HepG2 (cell line): ENCODE measurements around the gene TM4SF5. TPM values are rescaled to one million over a fixed set of nuclear protein-coding genes. Genes with fewer than 3 reads are reported as not detected.
A peak's percentile ranks its signal among the peaks of the same experiment; 100 is the strongest.

ENCODE experiments used
- JARID2 ChIP-seq: sonication (generic); formaldehyde crosslinking; IDR thresholded peaks from 2 replicates; pipeline ENCODE4 v1.8.1; 2023; ENCODE audit warnings: missing genetic modification reagents, inconsistent platforms; ENCODE audit not compliant: insufficient replicate concordance
- PAWR ChIP-seq: sonication (generic); formaldehyde crosslinking; IDR thresholded peaks from 2 replicates; pipeline ENCODE4 v1.4.0; 2020; ENCODE audit warnings: missing genetic modification reagents, mild to moderate bottlenecking, borderline replicate concordance
- POLR2AphosphoS2 ChIP-seq: IDR thresholded peaks from 2 replicates; pipeline ENCODE4 v1.6.1; 2011; ENCODE audit warnings: low read depth, low read length, improper control_type of control experiment
- RARG ChIP-seq: sonication (generic); formaldehyde crosslinking; IDR thresholded peaks from 2 replicates; pipeline ENCODE4 v1.4.0; 2020; ENCODE audit warnings: low read depth, mild to moderate bottlenecking, missing genetic modification reagents
- RBAK ChIP-seq: sonication (generic); formaldehyde crosslinking; IDR thresholded peaks from 2 replicates; pipeline ENCODE4 v1.5.1; 2020; ENCODE audit warnings: mild to moderate bottlenecking, missing genetic modification reagents
- RFX3 ChIP-seq: IDR thresholded peaks from 2 replicates; pipeline ENCODE4 v1.6.1; 2016; ENCODE audit warnings: missing biosample characterization, missing genetic modification reagents
- YEATS2 ChIP-seq: sonication (generic); formaldehyde crosslinking; IDR thresholded peaks from 2 replicates; pipeline ENCODE4 v1.4.0; 2020; ENCODE audit warnings: missing genetic modification reagents, borderline replicate concordance
- ZFP1 ChIP-seq: IDR thresholded peaks from 2 replicates; pipeline ENCODE4 v1.6.1; 2016
- ZNF614 ChIP-seq: IDR thresholded peaks from 2 replicates; pipeline ENCODE4 v1.6.1; 2018; ENCODE audit warnings: missing biosample characterization, missing genetic modification reagents, inconsistent platforms, borderline replicate concordance
- ZNF839 ChIP-seq: sonication (generic); formaldehyde crosslinking; IDR thresholded peaks from 2 replicates; pipeline ENCODE4 v1.4.0; 2020; ENCODE audit warnings: missing genetic modification reagents, mild to moderate bottlenecking, borderline replicate concordance
- ZNF883 ChIP-seq: sonication (generic); formaldehyde crosslinking; IDR thresholded peaks from 2 replicates; pipeline ENCODE4 v1.5.1; 2020; ENCODE audit warnings: mild to moderate bottlenecking, missing genetic modification reagents; ENCODE audit errors: not compliant biosample characterization
- polyA plus RNA-seq, 8 experiments: library from polyadenylated mRNA; depleted of rRNA in 3 of 8; stranded (reverse) in 7 of 8; unstranded in 1 of 8; fragments of >200 nt; fragmentation: Illumina TruSeq in 4 of 8; extraction: Trizol in 4 of 8; gene quantifications; 2 replicates each; pipeline versions ENCODE4 v1.2.1 to v1.2.3, GENCODE V29; 2011 to 2016; ENCODE audit warnings: low read depth in 4 of 8, missing spikeins in 1 of 8, mixed read lengths in 1 of 8; ENCODE audit not compliant: insufficient read depth in 1 of 8
- total RNA-seq, 5 experiments: library from RNA; depleted of rRNA; stranded (reverse); fragments of >200 nt; fragmentation: Illumina TruSeq; extraction: Trizol; gene quantifications; 2 replicates each; pipeline ENCODE4 v1.2.3, GENCODE V29; 2016; ENCODE audit warnings: low read depth in 1 of 5
- TF ChIP-seq, protein P1 (sequence below): sonication (generic); formaldehyde crosslinking; IDR thresholded peaks from 2 replicates; pipeline ENCODE4 v1.8.0; 2023; ENCODE audit warnings: mild to moderate bottlenecking, missing genetic modification reagents
- TF ChIP-seq, protein P2 (sequence below): IDR thresholded peaks from 2 replicates; pipeline ENCODE4 v1.6.1; 2016
- TF ChIP-seq, protein P3 (sequence below): sonication (generic); formaldehyde crosslinking; IDR thresholded peaks from 2 replicates; pipeline ENCODE4 v1.4.0; 2020; ENCODE audit warnings: missing genetic modification reagents
- TF ChIP-seq, protein P4 (sequence below): sonication (generic); IDR thresholded peaks from 2 replicates; pipeline ENCODE4 v1.6.1; 2016; ENCODE audit warnings: low read depth, borderline replicate concordance
- TF ChIP-seq, protein P5 (sequence below): sonication (generic); formaldehyde crosslinking; IDR thresholded peaks from 2 replicates; pipeline ENCODE4 v1.4.0; 2020; ENCODE audit warnings: missing genetic modification reagents
- TF ChIP-seq, protein P6 (sequence below): sonication (generic); formaldehyde crosslinking; IDR thresholded peaks from 2 replicates; pipeline ENCODE4 v1.4.0; 2020; ENCODE audit warnings: missing genetic modification reagents, borderline replicate concordance
- TF ChIP-seq, protein P7 (sequence below): sonication (generic); formaldehyde crosslinking; IDR thresholded peaks from 2 replicates; pipeline ENCODE4 v1.4.0; 2020; ENCODE audit warnings: missing genetic modification reagents

TM4SF5 gene
- total and polyA plus RNA-seq, 2 of the 13 experiments (the other 11 are each of a cell fraction or from before 2014, with no cell fraction given), result 30.1 to 126 TPM

DNA sequence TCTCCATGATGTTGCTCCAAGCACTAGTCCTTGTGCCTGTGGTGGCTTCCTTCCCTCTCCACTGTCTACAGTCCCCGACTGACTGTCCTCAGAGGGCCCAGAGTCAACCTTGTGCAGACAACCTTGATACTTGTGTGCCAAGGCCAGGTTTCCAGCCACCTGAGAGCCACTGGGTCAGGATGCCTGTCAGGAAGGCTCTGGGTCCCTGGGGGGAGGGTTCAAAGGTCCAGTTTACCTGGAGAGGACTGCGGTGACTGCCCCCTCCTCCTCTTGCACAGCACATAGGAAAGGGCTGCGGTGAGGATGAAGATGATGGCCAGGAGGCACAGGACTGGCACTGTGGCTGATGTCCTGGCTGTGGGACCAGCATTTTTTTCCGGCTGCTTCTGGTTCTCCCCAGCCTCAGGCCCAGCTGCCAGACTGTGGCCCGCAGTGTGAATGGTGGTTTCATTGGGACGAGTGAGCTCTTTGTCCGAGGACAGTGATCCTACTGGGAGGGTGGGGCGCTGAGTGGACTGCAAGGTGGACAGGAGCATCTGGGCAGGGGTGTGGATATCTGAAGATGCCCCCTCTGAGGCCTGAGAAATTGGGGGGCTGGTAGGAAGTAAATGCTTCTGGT, 36.7 kb upstream of the TM4SF5 start (continued):
- TF ChIP-seq, protein P1, sequence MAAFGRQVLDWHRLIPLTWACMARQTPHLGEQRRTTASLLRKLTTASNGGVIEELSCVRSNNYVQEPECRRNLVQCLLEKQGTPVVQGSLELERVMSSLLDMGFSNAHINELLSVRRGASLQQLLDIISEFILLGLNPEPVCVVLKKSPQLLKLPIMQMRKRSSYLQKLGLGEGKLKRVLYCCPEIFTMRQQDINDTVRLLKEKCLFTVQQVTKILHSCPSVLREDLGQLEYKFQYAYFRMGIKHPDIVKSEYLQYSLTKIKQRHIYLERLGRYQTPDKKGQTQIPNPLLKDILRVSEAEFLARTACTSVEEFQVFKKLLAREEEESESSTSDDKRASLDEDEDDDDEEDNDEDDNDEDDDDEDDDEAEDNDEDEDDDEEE (CRISPR knock-in tag), result no peak
- TF ChIP-seq, protein P2, sequence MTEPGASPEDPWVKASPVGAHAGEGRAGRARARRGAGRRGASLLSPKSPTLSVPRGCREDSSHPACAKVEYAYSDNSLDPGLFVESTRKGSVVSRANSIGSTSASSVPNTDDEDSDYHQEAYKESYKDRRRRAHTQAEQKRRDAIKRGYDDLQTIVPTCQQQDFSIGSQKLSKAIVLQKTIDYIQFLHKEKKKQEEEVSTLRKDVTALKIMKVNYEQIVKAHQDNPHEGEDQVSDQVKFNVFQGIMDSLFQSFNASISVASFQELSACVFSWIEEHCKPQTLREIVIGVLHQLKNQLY (CRISPR knock-in tag), result no peak
- TF ChIP-seq RBAK (CRISPR knock-in tag) (no peak), ZFP1 (CRISPR knock-in tag) (no peak), JARID2 (CRISPR knock-in tag) (no peak), RFX3 (no peak), ZNF614 (CRISPR knock-in tag) (peak; percentile 36; the same call in 1 of the 2 replicates), RARG (no peak), YEATS2 (no peak), POLR2AphosphoS2 (no peak), PAWR (CRISPR knock-in tag) (no peak), ZNF839 (CRISPR knock-in tag) (no peak), ZNF883 (CRISPR knock-in tag) (peak; percentile 17)
- TF ChIP-seq, protein P3, sequence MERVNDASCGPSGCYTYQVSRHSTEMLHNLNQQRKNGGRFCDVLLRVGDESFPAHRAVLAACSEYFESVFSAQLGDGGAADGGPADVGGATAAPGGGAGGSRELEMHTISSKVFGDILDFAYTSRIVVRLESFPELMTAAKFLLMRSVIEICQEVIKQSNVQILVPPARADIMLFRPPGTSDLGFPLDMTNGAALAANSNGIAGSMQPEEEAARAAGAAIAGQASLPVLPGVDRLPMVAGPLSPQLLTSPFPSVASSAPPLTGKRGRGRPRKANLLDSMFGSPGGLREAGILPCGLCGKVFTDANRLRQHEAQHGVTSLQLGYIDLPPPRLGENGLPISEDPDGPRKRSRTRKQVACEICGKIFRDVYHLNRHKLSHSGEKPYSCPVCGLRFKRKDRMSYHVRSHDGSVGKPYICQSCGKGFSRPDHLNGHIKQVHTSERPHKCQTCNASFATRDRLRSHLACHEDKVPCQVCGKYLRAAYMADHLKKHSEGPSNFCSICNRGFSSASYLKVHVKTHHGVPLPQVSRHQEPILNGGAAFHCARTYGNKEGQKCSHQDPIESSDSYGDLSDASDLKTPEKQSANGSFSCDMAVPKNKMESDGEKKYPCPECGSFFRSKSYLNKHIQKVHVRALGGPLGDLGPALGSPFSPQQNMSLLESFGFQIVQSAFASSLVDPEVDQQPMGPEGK (CRISPR knock-in tag), result peak; percentile 75
- TF ChIP-seq, protein P4, sequence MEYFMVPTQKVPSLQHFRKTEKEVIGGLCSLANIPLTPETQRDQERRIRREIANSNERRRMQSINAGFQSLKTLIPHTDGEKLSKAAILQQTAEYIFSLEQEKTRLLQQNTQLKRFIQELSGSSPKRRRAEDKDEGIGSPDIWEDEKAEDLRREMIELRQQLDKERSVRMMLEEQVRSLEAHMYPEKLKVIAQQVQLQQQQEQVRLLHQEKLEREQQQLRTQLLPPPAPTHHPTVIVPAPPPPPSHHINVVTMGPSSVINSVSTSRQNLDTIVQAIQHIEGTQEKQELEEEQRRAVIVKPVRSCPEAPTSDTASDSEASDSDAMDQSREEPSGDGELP, result no peak
- TF ChIP-seq, protein P5, sequence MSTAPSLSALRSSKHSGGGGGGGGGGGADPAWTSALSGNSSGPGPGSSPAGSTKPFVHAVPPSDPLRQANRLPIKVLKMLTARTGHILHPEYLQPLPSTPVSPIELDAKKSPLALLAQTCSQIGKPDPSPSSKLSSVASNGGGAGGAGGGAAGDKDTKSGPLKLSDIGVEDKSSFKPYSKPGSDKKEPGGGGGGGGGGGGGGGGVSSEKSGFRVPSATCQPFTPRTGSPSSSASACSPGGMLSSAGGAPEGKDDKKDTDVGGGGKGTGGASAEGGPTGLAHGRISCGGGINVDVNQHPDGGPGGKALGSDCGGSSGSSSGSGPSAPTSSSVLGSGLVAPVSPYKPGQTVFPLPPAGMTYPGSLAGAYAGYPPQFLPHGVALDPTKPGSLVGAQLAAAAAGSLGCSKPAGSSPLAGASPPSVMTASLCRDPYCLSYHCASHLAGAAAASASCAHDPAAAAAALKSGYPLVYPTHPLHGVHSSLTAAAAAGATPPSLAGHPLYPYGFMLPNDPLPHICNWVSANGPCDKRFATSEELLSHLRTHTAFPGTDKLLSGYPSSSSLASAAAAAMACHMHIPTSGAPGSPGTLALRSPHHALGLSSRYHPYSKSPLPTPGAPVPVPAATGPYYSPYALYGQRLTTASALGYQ (CRISPR knock-in tag), result no peak
- TF ChIP-seq, protein P6, sequence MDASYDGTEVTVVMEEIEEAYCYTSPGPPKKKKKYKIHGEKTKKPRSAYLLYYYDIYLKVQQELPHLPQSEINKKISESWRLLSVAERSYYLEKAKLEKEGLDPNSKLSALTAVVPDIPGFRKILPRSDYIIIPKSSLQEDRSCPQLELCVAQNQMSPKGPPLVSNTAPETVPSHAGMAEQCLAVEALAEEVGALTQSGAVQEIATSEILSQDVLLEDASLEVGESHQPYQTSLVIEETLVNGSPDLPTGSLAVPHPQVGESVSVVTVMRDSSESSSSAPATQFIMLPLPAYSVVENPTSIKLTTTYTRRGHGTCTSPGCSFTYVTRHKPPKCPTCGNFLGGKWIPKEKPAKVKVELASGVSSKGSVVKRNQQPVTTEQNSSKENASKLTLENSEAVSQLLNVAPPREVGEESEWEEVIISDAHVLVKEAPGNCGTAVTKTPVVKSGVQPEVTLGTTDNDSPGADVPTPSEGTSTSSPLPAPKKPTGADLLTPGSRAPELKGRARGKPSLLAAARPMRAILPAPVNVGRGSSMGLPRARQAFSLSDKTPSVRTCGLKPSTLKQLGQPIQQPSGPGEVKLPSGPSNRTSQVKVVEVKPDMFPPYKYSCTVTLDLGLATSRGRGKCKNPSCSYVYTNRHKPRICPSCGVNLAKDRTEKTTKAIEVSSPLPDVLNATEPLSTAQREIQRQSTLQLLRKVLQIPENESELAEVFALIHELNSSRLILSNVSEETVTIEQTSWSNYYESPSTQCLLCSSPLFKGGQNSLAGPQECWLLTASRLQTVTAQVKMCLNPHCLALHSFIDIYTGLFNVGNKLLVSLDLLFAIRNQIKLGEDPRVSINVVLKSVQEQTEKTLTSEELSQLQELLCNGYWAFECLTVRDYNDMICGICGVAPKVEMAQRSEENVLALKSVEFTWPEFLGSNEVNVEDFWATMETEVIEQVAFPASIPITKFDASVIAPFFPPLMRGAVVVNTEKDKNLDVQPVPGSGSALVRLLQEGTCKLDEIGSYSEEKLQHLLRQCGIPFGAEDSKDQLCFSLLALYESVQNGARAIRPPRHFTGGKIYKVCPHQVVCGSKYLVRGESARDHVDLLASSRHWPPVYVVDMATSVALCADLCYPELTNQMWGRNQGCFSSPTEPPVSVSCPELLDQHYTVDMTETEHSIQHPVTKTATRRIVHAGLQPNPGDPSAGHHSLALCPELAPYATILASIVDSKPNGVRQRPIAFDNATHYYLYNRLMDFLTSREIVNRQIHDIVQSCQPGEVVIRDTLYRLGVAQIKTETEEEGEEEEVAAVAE (CRISPR knock-in tag), result no peak
- TF ChIP-seq, protein P7, sequence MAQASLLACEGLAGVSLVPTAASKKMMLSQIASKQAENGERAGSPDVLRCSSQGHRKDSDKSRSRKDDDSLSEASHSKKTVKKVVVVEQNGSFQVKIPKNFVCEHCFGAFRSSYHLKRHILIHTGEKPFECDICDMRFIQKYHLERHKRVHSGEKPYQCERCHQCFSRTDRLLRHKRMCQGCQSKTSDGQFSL (CRISPR knock-in tag), result no peak
